Panc1 (cell line): ENCODE measurements around the gene AKIRIN1.

Experiments
- POLR2AphosphoS5 ChIP-seq: IDR thresholded peaks from 2 replicates; pipeline ENCODE4 v1.6.1; 2012; ENCODE audit warnings: mild to moderate bottlenecking, low read depth, low read length, moderate library complexity
- TCF7L2 ChIP-seq: IDR thresholded peaks from 2 replicates; pipeline ENCODE4 v1.6.1; 2011; ENCODE audit warnings: mild to moderate bottlenecking, low read depth, low read length, inconsistent platforms
- TF ChIP-seq, protein P1 (sequence below): fragments of 450-650 bp; IDR thresholded peaks from 2 replicates; pipeline ENCODE4 v1.5.1; 2017; ENCODE audit warnings: mild to moderate bottlenecking

DNA sequence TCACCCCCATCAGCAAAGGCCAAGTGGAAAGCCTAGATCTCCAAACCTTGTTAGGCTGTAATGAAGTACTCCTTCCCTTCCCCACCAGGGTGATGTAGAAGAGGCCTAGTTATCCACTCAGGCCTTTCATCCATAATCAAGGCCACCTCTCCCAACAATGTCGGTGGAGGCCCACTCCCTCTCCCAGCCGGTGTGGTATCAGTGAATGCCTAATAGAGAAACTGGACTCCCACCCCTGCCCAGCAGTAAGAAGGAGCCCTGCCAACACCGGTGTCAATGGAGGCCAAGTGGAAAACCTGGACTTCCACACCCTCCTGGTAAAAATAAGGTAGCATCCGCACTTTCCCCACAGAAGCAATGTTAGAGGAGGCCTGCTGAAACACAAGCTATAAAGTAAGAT is 58.9 kb downstream of the AKIRIN1 start:
- TF ChIP-seq, protein P1, sequence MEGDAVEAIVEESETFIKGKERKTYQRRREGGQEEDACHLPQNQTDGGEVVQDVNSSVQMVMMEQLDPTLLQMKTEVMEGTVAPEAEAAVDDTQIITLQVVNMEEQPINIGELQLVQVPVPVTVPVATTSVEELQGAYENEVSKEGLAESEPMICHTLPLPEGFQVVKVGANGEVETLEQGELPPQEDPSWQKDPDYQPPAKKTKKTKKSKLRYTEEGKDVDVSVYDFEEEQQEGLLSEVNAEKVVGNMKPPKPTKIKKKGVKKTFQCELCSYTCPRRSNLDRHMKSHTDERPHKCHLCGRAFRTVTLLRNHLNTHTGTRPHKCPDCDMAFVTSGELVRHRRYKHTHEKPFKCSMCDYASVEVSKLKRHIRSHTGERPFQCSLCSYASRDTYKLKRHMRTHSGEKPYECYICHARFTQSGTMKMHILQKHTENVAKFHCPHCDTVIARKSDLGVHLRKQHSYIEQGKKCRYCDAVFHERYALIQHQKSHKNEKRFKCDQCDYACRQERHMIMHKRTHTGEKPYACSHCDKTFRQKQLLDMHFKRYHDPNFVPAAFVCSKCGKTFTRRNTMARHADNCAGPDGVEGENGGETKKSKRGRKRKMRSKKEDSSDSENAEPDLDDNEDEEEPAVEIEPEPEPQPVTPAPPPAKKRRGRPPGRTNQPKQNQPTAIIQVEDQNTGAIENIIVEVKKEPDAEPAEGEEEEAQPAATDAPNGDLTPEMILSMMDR: no peak
- TF ChIP-seq POLR2AphosphoS5 (no peak), TCF7L2 (no peak)
